HEK293 (cell line): ENCODE data around the gene PLD5.

ENCODE experiments used
- CTCF ChIA-PET: fragments of 350-600 bp; formaldehyde crosslinking; extraction: SDS; loops from one replicate; lab custom pipeline; 2021; ENCODE audit warnings: antibody characterized with exemption; lab: Yijun Ruan, JAX
- POLR2A ChIA-PET: fragments of 300-600 bp; formaldehyde crosslinking; extraction: SDS; loops from one replicate; lab custom pipeline; 2020; ENCODE audit warnings: antibody characterized with exemption, inconsistent platforms; lab: Yijun Ruan, JAX
- H3K27ac ChIP-seq: fragments of 200-500 bp; sonication (Bioruptor generic); 2 replicates; pipeline ENCODE4 v1.5.1; 2014; ENCODE audit warnings: low read depth, low read length, control low read depth, inconsistent platforms; ENCODE audit errors: extremely low read depth
- H3K36me3 ChIP-seq, 2 experiments: fragments of 200-500 bp in 1 of 2; sonication (Bioruptor generic) in 1 of 2; 1 replicate in 1 of 2; 2 replicates in 1 of 2; pipeline ENCODE4 v1.5.1; 2014 to 2017; ENCODE audit warnings: inconsistent platforms in 2 of 2, low read length in 2 of 2; ENCODE audit not compliant: control insufficient read depth in 2 of 2, insufficient read depth in 1 of 2
- H3K4me1 ChIP-seq: fragments of 200-500 bp; sonication (Bioruptor generic); 2 replicates; pipeline ENCODE4 v1.5.1; 2014; ENCODE audit warnings: mild to moderate bottlenecking, low read length, inconsistent platforms; ENCODE audit not compliant: control insufficient read depth, insufficient read depth
- H3K4me3 ChIP-seq: 2 replicates; pipeline ENCODE4 v1.5.1; 2011; ENCODE audit warnings: low read depth, mild to moderate bottlenecking, control low read depth, low read length, moderate library complexity
- H3K9me3 ChIP-seq: fragments of 200-500 bp; sonication (Bioruptor generic); 2 replicates; pipeline ENCODE4 v1.5.1; 2014; ENCODE audit warnings: low read depth, low read length, inconsistent platforms; ENCODE audit not compliant: control insufficient read depth, insufficient read depth
- HOXD13 ChIP-seq: sonication (generic); formaldehyde crosslinking; IDR thresholded peaks from 2 replicates; pipeline ENCODE4 v1.8.0; 2022; ENCODE audit warnings: missing genetic modification reagents, borderline replicate concordance
- OSR2 ChIP-seq: fragments of 450-650 bp; formaldehyde crosslinking; IDR thresholded peaks from 2 replicates; pipeline ENCODE4 v1.5.1; 2016; ENCODE audit warnings: missing biosample characterization, missing genetic modification characterization
- OVOL3 ChIP-seq: fragments of 450-650 bp; formaldehyde crosslinking; IDR thresholded peaks from 2 replicates; pipeline ENCODE4 v1.5.1; 2016; ENCODE audit warnings: missing biosample characterization, missing genetic modification characterization
- SETDB1 ChIP-seq: IDR thresholded peaks from one replicate; pipeline ENCODE4 v1.6.1; 2017; ENCODE audit warnings: mild to moderate bottlenecking, low read length, moderate library complexity, mixed read lengths; ENCODE audit not compliant: insufficient read length
- SP7 ChIP-seq: fragments of 450-650 bp; formaldehyde crosslinking; IDR thresholded peaks from 2 replicates; pipeline ENCODE4 v1.5.1; 2016; ENCODE audit warnings: missing biosample characterization, missing genetic modification characterization
- ZBTB1 ChIP-seq: fragments of 450-650 bp; formaldehyde crosslinking; IDR thresholded peaks from 2 replicates; pipeline ENCODE4 v1.5.1; 2016; ENCODE audit warnings: missing biosample characterization, missing genetic modification characterization
- ZBTB26 ChIP-seq: fragments of 450-650 bp; formaldehyde crosslinking; optimal IDR thresholded peaks from 2 replicates; pipeline ENCODE3; 2016; ENCODE audit warnings: missing biosample characterization, mild to moderate bottlenecking, missing genetic modification characterization
- ZNF169 ChIP-seq: fragments of 450-650 bp; formaldehyde crosslinking; IDR thresholded peaks from 2 replicates; pipeline ENCODE4 v1.5.1; 2016; ENCODE audit warnings: missing biosample characterization, missing genetic modification characterization
- ZNF175 ChIP-seq: fragments of 450-650 bp; formaldehyde crosslinking; IDR thresholded peaks from 2 replicates; pipeline ENCODE4 v1.5.1; 2016; ENCODE audit warnings: missing biosample characterization, missing genetic modification characterization
- ZNF214 ChIP-seq: fragments of 450-650 bp; formaldehyde crosslinking; IDR thresholded peaks from 2 replicates; pipeline ENCODE4 v1.5.1; 2017; ENCODE audit warnings: missing biosample characterization, mild to moderate bottlenecking, missing genetic modification characterization, borderline replicate concordance
- ZNF423 ChIP-seq: fragments of 450-650 bp; formaldehyde crosslinking; IDR thresholded peaks from 2 replicates; pipeline ENCODE4 v1.5.1; 2016; ENCODE audit warnings: missing biosample characterization, missing genetic modification characterization
- ZNF596 ChIP-seq: fragments of 450-650 bp; IDR thresholded peaks from 2 replicates; pipeline ENCODE4 v1.5.0; 2018; ENCODE audit warnings: missing biosample characterization, mild to moderate bottlenecking, missing genetic modification characterization, moderate library complexity
- ZNF629 ChIP-seq: fragments of 450-650 bp; formaldehyde crosslinking; IDR thresholded peaks from 2 replicates; pipeline ENCODE4 v1.5.1; 2017; ENCODE audit warnings: missing biosample characterization, missing genetic modification characterization
- ZNF639 ChIP-seq: fragments of 450-650 bp; formaldehyde crosslinking; IDR thresholded peaks from 2 replicates; pipeline ENCODE4 v1.5.1; 2016; ENCODE audit warnings: missing biosample characterization, missing genetic modification characterization
- ZNF658 ChIP-seq: fragments of 450-650 bp; formaldehyde crosslinking; IDR thresholded peaks from 2 replicates; pipeline ENCODE4; 2016; ENCODE audit warnings: missing biosample characterization, missing genetic modification characterization
- TF ChIP-seq, protein P1 (sequence below): fragments of 450-650 bp; formaldehyde crosslinking; IDR thresholded peaks from 2 replicates; pipeline ENCODE4 v1.5.1; 2017; ENCODE audit warnings: missing biosample characterization, missing genetic modification characterization

The PLD5 gene

GRCh38 chr1:242086093-242086492 lies 438.4 kb downstream of the PLD5 start:
- TF ChIP-seq ZNF423 (tag by site-specific recombination) (no peak), ZNF658 (tag by site-specific recombination) (no peak), ZNF175 (tag by site-specific recombination) (no peak), ZNF169 (tag by site-specific recombination) (no peak), ZNF214 (tag by site-specific recombination) (no peak), OVOL3 (tag by site-specific recombination) (no peak), SP7 (tag by site-specific recombination) (no peak)
- H3K27ac ChIP-seq, result no peak overlapping the region
- no peaks in the 10 kb centered on the region for H3K9me3 ChIP-seq
- H3K4me3 ChIP-seq, result no peak overlapping the region
- POLR2A ChIA-PET, result no interaction called here
- no peaks in the 10 kb centered on the region for H3K4me1 ChIP-seq
- no peaks in the 10 kb centered on the region for H3K36me3 ChIP-seq
- CTCF ChIA-PET, result interaction anchor here (0.7 kb wide), 1 partner anchor 253 kb away, joined by 3 read pairs; no protein-coding TSS in a partner anchor

- TF ChIP-seq, protein P1, sequence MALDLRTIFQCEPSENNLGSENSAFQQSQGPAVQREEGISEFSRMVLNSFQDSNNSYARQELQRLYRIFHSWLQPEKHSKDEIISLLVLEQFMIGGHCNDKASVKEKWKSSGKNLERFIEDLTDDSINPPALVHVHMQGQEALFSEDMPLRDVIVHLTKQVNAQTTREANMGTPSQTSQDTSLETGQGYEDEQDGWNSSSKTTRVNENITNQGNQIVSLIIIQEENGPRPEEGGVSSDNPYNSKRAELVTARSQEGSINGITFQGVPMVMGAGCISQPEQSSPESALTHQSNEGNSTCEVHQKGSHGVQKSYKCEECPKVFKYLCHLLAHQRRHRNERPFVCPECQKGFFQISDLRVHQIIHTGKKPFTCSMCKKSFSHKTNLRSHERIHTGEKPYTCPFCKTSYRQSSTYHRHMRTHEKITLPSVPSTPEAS (tag by site-specific recombination), result no peak
- TF ChIP-seq SETDB1, result no peak
- TF ChIP-seq ZNF639 (tag by site-specific recombination), result no peak
- TF ChIP-seq ZBTB26 (tag by site-specific recombination), result no peak
- TF ChIP-seq ZNF629 (tag by site-specific recombination), result no peak
- TF ChIP-seq ZNF175 (tag by site-specific recombination), result no peak
- ChIA-PET POLR2A (no interaction called here), CTCF (interaction anchor here (0.6 kb wide), 1 partner anchor 784 kb away, joined by 3 read pairs; no protein-coding TSS in a partner anchor)
- Histone ChIP-seq H3K36me3 (no peaks in the 10 kb centered on the region), H3K4me1 (no peaks in the 10 kb centered on the region), H3K27ac (no peak overlapping the region), H3K9me3 (no peaks in the 10 kb centered on the region), H3K4me3 (no peak overlapping the region)
Measured at GRCh38 chr1:242083742-242084141, 440.8 kb downstream of the PLD5 start.

GRCh38 chr1:242081446-242081845 lies 443.1 kb downstream of the PLD5 start:
- Histone ChIP-seq H3K4me1 (no peaks in the 10 kb centered on the region), H3K9me3 (no peaks in the 10 kb centered on the region), H3K4me3 (no peak overlapping the region), H3K27ac (no peak overlapping the region)
- no peak for TF ChIP-seq ZNF596 (tag by site-specific recombination)
- TF ChIP-seq ZNF658 (tag by site-specific recombination), result no peak
- no peak for TF ChIP-seq HOXD13 (CRISPR knock-in tag)
- TF ChIP-seq ZBTB1 (tag by site-specific recombination), result no peak
- TF ChIP-seq OSR2 (tag by site-specific recombination), result no peak
- TF ChIP-seq, all 188 proteins: peak for 0
- ChIA-PET POLR2A (no interaction called here), CTCF (interaction anchor here (0.8 kb wide), 2 partner anchors 47 to 344 kb away, joined by 3 read pairs; no protein-coding TSS in a partner anchor)
- no peaks in the 10 kb centered on the region for H3K36me3 ChIP-seq
